Measurements from ENCODE around the gene CDK5RAP2. TPM values are rescaled to one million over a fixed set of nuclear protein-coding genes. Genes with fewer than 3 reads are reported as not detected.

Gene CDK5RAP2
- total and polyA plus RNA-seq, 10 of the 15 experiments (the other 5 are each of a cell fraction or from before 2014, with no cell fraction given): 16.2 to 53.5 (median 34.5) TPM

DNA sequence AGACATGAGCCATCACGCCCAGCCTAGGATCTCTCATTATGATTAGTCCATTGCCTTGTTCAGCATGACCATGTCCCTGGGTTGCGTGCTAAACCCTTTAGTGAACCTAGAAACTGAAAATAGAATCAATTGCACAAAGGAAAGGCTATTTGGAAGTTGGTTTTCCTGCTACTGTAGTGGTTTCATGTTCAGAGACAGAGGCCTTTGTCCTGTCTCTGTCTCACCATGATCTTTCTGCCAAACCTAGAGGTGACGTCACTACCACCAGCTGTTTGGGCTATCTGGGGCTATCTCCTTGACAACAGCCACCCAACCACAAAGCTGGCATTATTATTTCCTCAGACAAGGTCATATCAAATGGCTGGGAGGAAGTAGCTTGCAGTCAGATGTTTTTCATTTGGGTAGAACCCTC, 4.0 kb upstream of the CDK5RAP2 start (continued):
- no peak for TF ChIP-seq PAX5 (IDR thresholded peaks at IDR 0.05; ENCODE audit: borderline replicate concordance, low read depth, low read length)
- TF ChIP-seq ZNF207 (IDR thresholded peaks at IDR 0.05; ENCODE audit: borderline replicate concordance): no peak
- TF ChIP-seq NFXL1 (IDR thresholded peaks at IDR 0.05; ENCODE audit: borderline replicate concordance): no peak
- TF ChIP-seq, protein P1, sequence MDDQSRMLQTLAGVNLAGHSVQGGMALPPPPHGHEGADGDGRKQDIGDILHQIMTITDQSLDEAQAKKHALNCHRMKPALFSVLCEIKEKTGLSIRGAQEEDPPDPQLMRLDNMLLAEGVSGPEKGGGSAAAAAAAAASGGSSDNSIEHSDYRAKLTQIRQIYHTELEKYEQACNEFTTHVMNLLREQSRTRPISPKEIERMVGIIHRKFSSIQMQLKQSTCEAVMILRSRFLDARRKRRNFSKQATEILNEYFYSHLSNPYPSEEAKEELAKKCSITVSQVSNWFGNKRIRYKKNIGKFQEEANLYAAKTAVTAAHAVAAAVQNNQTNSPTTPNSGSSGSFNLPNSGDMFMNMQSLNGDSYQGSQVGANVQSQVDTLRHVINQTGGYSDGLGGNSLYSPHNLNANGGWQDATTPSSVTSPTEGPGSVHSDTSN (IDR thresholded peaks at IDR 0.05; ENCODE audit: insufficient replicate concordance, low read depth, low read length): peak; percentile 14
- no peak for TF ChIP-seq SUPT20H (IDR thresholded peaks at IDR 0.05; ENCODE audit: borderline replicate concordance, control insufficient read depth, low read depth, low read length)
- TF ChIP-seq, protein P2, sequence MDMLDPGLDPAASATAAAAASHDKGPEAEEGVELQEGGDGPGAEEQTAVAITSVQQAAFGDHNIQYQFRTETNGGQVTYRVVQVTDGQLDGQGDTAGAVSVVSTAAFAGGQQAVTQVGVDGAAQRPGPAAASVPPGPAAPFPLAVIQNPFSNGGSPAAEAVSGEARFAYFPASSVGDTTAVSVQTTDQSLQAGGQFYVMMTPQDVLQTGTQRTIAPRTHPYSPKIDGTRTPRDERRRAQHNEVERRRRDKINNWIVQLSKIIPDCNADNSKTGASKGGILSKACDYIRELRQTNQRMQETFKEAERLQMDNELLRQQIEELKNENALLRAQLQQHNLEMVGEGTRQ (IDR thresholded peaks at IDR 0.05; ENCODE audit: borderline replicate concordance, low read depth, low read length): no peak
- TF ChIP-seq, protein P3, sequence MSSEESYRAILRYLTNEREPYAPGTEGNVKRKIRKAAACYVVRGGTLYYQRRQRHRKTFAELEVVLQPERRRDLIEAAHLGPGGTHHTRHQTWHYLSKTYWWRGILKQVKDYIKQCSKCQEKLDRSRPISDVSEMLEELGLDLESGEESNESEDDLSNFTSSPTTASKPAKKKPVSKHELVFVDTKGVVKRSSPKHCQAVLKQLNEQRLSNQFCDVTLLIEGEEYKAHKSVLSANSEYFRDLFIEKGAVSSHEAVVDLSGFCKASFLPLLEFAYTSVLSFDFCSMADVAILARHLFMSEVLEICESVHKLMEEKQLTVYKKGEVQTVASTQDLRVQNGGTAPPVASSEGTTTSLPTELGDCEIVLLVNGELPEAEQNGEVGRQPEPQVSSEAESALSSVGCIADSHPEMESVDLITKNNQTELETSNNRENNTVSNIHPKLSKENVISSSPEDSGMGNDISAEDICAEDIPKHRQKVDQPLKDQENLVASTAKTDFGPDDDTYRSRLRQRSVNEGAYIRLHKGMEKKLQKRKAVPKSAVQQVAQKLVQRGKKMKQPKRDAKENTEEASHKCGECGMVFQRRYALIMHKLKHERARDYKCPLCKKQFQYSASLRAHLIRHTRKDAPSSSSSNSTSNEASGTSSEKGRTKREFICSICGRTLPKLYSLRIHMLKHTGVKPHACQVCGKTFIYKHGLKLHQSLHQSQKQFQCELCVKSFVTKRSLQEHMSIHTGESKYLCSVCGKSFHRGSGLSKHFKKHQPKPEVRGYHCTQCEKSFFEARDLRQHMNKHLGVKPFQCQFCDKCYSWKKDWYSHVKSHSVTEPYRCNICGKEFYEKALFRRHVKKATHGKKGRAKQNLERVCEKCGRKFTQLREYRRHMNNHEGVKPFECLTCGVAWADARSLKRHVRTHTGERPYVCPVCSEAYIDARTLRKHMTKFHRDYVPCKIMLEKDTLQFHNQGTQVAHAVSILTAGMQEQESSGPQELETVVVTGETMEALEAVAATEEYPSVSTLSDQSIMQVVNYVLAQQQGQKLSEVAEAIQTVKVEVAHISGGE (CRISPR knock-in tag; IDR thresholded peaks at IDR 0.05): no peak
- TF ChIP-seq EP300 (IDR thresholded peaks at IDR 0.05; ENCODE audit: borderline replicate concordance in 1 of 2, control insufficient read depth in 1 of 2, low read depth in 2 of 2, low read length in 2 of 2): peak in 1 of 2 experiments; percentile 28; a peak in 2 of 4 replicates
- no peak for TF ChIP-seq RELA (IDR thresholded peaks at IDR 0.05; ENCODE audit: borderline replicate concordance, partially characterized antibody)
- TF ChIP-seq CBX5 (IDR thresholded peaks at IDR 0.05; ENCODE audit: low read depth): no peak
- no peak for TF ChIP-seq CHD1 (IDR thresholded peaks at IDR 0.05; ENCODE audit: low read depth, low read length)
- no peak for TF ChIP-seq SREBF1 (IDR thresholded peaks at IDR 0.05; ENCODE audit: low read length)
- TF ChIP-seq ASH2L (IDR thresholded peaks at IDR 0.05; ENCODE audit: borderline replicate concordance, low read depth): no peak
- TF ChIP-seq BCL11A (IDR thresholded peaks at IDR 0.05; ENCODE audit: low read depth, low read length): peak; percentile 54; the same call in 1 of the 2 replicates
- 0 out of 2 replicates have a peak, but pooled peaks have one; percentile 41 for TF ChIP-seq MEF2A (IDR thresholded peaks at IDR 0.05; ENCODE audit: insufficient read depth, low read depth, low read length)
- peak; percentile 17; the same call in 1 of the 2 replicates for TF ChIP-seq SPI1 (IDR thresholded peaks at IDR 0.05; ENCODE audit: borderline replicate concordance, insufficient read depth, low read depth, low read length)
